Loucy (cell line): ENCODE results near the gene SHROOM4.

Experiments used
- EZH2phosphoT487 ChIP-seq: fragments of 200-600 bp; IDR thresholded peaks from 2 replicates; pipeline ENCODE4 v1.6.1; 2018; ENCODE audit warnings: antibody characterized with exemption, mild to moderate bottlenecking, moderate library complexity, borderline replicate concordance
- TF ChIP-seq, protein P1 (sequence below): fragments of 200-600 bp; sonication (generic); conservative IDR thresholded peaks from 2 replicates; pipeline ENCODE4 v1.5.1; 2014; ENCODE audit warnings: mild to moderate bottlenecking, antibody characterized with exemption, low read length

DNA sequence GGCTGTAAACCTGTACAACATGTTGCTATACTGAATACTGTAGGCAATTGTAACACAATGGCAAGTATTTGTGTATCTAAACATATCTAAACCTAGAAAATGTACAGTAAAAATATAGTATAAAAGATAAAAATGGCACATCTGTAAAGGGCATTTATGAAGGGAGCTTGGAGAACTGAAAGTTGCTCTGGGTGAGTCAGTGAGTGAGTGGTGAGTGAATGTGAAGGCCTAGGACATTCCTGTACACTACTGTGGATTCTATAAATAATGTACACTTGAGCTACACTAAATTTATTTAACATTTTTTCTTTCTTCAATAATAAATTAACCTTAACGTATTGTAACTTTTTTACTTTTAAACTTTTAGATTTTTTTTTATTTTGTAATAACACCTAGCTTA, 5.0 kb upstream of the SHROOM4 start:
- TF ChIP-seq, protein P1, sequence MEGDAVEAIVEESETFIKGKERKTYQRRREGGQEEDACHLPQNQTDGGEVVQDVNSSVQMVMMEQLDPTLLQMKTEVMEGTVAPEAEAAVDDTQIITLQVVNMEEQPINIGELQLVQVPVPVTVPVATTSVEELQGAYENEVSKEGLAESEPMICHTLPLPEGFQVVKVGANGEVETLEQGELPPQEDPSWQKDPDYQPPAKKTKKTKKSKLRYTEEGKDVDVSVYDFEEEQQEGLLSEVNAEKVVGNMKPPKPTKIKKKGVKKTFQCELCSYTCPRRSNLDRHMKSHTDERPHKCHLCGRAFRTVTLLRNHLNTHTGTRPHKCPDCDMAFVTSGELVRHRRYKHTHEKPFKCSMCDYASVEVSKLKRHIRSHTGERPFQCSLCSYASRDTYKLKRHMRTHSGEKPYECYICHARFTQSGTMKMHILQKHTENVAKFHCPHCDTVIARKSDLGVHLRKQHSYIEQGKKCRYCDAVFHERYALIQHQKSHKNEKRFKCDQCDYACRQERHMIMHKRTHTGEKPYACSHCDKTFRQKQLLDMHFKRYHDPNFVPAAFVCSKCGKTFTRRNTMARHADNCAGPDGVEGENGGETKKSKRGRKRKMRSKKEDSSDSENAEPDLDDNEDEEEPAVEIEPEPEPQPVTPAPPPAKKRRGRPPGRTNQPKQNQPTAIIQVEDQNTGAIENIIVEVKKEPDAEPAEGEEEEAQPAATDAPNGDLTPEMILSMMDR, result no peak
- TF ChIP-seq EZH2phosphoT487, result no peak
